HG03196 (cell line): ENCODE results near the gene TAMALIN.

Experiments
- ATAC-seq: cut with Tn5 transposase; IDR thresholded peaks from one replicate; pipeline ENCODE4 v1.9.1; 2021; ENCODE audit not compliant: unreplicated experiment

The TAMALIN gene

DNA sequence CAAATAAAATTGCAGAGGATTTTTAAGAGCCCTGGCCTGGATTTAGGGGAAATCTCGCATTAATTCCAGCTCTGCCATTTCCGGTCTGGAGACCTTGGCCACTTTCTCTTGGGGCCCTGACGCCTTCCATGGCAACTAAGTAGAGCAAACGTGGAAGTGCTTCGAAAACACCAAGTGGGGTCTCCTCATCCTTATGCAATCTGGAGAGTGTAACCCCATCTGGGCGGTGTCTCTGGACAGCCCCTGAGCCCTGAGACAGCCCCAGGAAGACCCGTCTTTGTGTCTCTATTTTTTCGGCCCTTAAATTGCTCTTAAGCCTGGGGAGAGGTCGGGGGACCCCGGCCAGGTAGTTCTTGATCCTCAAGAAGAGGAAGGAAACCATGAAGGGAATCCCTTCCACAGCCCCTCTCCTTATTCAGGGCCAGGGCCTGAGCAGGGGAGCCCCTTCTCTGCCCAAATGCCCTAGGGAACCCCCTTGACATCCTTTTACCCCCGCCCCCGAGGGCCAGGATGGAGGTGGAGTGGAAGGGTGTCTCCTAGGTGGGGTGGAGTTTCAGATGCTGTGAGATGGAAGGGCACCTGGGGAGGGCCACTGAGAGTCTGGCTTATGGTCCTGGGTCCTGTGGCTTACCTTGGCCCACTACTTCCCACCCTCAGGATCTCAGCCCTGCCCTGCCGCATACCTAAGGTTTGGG is 26.8 kb downstream of the TAMALIN start:
- ATAC-seq: no peak

DNA sequence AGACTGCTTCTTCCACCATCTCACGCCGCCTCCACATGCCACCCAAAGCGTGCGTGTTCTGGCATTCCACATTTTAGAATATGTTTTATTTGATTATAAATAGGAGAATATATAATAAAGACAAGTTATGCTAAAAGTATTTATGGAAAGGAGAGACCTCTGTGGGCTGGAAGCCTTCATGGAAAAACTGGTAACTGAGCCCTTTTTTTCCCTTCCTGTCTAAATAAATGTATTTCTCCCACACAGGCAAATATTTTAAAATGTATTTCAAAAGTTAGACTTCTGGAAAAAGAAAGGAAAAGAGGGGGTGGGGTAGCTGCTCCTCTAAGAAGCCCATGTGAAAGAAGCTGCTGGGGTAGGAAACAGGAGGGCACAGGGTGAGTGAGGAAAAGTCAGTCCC is 28.4 kb downstream of the TAMALIN start:
- ATAC-seq: no peak

DNA sequence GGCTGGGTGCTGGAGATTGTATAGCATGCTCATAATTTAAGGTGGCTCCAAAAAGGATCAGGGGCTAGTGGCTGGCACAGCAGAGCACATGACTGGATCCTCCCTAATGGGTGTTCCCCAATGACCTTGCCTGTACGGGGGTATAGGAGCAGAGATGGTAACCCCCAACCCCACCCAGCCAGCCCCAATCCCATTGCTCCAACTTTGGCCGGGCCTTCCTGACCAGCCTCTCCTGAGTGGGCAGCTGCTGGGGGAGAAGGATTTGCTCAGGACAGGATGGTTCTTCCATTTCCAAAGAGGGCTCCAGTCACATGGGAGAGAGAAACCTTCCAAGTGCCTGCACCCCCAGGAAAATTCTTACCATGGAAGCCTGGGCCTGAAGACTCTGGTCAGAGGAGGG is 29.2 kb downstream of the TAMALIN start:
- no peak for ATAC-seq

DNA sequence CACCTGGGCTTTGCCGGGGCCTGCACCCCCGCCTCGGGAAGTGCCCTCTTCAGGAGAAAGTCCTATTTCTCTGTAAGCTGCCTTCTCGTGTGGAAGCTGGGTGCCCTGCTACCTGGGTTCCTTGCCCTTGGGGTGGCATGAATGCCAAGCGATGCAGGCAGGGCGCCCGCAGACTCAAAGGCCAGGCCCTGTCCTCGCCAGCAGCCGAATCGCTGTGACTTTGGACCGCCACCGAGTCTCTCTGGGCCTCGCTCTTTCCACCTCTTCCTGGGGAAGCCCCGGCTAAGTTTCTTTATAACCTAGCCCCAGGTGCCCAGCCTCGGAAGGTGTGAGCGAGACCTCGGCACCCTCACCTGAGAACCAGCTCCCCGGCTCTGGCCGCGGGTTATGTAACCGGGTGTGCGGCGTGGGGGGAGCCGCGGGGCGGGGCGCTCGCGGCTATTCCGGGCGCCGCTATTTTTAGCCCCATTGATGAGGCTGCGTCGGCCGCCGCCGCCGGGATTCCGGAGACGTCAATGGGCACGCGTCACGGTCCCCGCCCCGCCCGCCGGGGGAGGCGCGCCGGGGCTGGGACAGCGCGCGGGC is 29.9 kb downstream of the TAMALIN start:
- ATAC-seq: peak; percentile 39

DNA sequence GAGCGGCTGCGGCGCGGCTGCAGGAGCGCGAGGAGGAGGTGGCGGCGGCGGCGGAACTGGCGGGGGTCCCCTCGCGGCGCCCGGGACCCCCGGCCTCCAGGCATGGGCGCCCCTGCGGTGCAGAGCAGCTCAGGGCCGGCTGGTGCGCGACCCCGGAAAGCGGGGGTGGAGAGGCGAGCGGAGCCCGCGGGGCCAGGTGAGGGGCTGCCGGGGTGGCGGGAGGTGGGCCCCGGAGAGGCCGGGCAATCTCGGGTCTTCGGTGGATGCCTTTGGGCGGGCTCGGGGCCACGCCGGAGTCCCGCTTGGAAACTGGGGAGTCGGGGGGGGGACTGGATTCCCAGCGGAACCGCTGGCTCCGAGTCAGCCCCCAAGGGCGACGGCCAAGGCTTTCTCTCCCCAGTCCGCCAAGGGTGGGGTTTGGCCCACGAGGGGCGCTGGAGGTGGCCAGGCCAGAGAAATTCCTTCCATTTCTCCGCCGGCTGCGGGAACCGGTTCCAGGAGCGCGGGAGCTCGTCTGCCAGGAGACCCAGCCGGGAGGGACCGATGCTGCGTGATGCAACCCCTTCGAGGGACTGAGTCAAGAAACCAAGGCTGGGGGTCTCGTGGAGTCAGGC is 30.6 kb downstream of the TAMALIN start:
- ATAC-seq: no peak

DNA sequence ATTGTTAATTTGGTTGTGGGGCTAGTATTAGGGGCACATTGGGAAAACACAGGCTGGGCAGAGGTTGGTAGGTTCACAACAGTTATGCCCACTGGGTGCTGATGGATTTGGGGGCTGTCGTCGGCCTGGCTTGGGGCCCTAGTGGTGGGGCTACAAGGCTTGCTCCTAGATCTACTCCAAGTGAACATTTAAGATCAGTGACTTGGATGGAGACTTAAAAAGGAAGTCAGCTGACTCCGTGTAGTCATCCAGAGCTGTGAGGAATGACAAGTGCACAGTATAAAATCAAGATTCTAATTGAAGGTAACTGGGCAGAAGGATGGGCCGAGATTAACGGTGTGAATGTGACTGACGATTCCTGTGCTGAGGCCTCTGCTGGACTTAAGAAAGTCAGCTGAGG is 31.7 kb downstream of the TAMALIN start:
- ATAC-seq: no peak

DNA sequence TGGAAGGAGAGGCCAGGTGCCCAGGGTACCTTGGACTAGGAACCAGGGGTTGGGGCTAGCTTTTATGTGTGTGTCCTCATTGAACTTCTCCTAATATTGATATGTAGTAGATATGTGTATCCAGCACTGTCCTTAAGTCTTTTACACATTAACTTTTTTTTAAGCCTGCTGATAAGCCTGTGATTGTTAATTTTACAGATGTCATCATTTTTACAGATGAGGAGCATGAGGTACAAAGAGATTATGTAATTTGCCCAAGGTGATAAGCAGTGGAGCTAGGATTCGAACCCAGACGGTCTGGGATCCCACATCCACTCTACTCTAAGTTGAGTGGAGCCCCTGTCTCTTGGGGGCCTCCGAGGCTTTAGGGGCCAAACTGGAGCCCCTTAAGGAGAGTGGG is 34.3 kb downstream of the TAMALIN start:
- no peak for ATAC-seq

DNA sequence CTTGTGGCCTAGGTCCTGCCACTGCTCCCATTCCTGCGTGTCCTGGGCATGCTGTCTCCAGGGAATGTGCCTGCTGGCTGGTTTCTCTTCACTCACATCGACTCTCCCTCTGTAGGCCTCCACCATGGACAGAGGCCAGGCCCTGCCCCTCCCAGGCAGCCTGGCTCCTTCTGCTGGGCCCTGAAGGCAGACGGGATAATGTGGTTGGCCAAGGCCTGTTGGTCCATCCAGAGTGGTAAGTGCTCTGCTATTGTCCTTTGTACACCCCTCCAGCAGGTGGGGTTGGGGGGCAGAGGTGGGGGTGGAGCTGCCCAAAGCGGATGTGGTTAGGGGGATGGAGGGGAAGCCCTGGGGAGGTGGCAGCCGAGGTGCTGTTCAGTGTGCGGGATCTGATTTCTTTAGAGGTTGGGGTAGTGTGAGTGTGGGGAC is 35.0 kb downstream of the TAMALIN start:
- ATAC-seq: no peak

DNA sequence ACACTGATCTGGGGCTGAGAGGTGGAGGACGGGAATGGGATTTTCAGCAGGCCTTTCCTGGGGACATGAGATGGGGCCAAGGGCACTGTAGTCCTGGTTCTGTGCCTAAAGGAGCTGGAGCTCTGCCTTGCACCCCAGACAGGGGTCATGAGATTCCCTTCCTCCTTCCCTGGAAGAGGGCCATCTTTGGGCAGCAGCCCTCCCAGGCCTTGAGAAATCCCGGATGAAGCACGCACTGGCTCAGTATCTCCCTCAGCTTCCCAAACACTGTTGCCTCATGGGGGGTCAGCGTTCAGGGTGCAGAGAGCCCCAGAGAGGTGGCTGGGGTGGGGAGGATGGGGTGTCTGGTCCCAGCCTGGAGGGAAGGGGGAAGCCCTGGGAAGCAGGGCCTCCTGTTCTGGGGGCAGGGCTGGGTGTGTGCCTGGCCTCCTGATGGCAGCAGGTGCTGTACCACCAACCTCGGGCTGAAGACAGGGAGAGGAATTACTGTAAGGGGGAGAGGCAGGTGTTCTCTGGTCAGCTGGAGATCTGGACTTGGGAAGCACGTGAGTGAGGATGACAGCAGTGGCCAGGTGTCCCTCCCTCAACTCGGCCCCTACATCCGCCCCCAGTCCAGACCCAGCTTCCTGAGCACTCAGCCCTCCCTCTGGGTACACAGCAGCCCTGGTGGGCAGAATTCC is 36.1 kb downstream of the TAMALIN start:
- no peak for ATAC-seq

DNA sequence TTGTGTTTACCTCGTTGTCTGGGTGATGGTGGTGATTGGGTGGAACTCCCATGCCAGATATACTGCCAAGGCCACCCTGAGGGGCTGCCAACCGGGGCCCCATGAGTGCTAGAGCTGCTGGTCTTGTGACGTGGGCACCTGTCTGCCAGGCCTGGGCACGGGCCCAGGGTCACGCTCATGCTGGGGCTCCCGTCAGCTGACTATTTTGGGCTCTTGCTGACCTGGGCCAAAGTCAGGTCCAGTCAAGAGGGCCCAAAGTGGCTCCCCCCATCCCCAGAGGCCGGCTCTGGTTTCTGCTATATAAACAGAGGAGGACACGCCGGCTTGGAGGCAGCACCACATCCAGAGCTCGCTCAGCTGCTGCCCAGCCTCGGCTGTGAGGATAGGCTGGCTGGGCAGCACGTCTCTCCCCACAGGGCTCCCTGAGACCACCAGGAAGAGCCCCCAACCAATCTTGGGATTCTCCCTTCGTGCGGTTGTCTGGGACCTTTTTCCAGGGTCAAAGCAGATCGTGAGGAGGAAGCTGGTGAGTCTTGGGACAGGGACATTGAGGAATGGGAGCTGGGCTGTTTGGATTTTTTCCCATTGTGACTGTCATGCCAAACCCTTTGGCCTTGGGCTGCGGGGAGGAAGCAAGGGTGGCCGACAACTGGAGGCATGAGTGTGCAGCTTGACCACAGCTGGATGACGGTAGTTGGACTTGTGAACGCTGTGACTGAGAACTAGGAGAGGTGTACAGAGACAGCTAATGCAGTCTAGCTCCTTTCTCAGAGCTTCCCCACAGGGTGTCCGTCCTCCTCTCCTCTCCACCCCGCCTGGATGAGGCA is 36.9 kb downstream of the TAMALIN start:
- no peak for ATAC-seq

DNA sequence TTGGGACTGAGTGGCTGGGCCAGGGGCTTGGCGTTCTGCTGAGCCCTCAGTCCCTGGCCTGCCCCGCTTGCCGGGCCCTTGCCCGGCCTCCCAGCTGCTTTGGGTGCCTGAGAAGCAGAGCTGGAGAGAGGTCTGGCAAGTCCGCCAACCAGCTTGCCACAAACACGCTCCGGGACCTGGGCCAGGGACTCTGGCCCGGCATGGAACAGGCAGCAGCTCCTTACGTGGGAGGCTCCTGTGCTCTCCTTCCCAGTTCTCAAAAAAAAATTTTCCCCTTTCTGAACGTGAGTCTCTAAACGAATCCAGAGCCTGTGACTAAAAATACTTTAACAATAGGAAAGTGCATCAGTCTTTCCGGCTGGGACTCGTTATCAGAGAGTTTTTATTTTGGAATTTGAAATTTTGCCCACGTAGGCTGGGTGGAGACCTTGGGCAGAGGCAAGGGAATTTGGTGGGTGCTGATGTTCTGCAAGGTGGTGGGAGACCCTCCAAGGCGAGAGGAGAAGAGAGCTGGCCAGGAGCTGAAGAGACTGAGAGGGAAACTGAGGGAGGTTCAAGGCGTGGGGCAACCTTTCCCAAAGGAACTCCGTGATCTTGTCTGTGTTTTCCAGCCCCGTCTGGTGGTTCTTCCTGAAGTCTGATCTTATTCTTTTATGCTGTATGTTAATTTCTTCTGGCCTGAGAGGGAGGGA is 37.7 kb downstream of the TAMALIN start:
- ATAC-seq: no peak

DNA sequence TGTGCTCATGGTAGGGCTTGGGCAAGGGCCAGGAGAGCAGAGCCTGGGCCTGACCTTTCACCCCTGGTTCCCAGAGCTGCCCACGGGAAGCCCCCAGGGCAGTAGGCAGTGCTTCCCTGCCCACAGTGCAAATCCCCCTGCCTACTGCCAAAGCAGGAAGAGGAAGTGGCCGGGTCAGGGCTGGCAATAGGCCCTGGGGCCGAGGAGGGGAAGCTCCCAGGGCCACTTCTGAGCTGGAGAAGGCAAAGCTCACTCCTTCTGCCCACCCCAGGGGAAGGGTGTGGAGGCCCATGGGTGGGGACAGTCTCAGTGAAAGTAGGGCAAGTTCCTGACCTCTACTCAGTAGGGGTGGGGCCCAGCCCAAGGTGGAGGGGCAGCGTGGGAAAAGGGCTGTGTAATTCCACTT is 39.1 kb downstream of the TAMALIN start:
- ATAC-seq: no peak

DNA sequence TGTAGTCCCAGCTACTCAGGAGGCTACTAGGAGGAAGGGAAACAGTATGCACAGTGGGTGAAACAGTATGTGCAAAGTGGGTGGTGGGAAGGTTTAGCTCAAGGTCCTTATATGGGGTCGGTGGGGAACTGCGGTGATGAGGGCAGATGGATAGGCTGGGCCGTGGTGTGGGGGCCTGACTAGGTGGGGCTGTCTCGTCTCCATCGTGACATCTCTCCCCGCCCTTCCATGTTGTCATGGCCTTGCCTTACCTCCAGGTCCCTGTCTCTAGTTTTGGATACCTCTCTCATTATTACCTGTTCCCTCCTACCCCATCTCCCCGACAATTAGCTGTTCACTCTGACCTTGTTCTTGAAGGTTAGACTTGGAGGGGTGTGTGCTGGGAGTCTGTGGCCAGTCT is 40.1 kb downstream of the TAMALIN start:
- ATAC-seq: no peak

DNA sequence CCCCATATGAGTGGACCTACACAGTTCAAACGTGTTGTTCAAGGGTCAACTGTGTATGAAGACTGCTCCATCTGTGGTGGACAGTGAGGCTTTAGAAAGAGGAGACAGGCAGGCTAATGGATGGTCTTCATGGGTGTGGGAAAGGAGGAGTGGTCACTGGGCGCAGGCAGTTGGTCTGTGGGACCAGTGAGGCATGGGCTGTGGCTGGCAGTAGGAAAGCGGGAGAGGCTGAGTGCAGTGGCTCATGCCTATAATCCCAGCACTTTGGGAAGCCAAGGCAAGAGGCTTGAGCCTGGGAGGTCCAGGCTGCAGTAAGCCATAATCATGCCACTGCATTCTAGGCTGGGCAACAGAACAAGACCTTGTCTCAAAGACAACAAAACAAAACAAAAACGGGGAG is 42.5 kb downstream of the TAMALIN start:
- ATAC-seq: no peak

DNA sequence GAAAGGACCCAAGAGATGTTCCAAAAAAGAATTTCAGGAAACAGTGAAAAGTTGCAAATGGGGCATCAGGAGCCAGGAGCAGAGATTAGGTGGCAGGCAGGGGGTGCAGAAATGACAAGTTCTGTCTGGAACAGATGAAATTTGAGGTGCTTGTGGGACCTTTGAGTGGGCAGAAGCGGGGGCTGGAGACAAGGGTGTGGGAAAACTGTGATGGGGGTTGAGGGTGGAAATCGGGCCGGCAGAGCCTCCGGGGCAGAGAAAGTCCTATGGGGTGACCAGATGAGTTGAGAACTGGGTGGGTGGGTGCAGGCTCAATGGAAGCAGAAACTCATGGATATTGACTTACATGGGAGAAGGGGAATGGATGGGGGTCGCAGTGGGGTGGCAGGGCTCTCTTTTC is 42.9 kb downstream of the TAMALIN start:
- ATAC-seq: no peak

DNA sequence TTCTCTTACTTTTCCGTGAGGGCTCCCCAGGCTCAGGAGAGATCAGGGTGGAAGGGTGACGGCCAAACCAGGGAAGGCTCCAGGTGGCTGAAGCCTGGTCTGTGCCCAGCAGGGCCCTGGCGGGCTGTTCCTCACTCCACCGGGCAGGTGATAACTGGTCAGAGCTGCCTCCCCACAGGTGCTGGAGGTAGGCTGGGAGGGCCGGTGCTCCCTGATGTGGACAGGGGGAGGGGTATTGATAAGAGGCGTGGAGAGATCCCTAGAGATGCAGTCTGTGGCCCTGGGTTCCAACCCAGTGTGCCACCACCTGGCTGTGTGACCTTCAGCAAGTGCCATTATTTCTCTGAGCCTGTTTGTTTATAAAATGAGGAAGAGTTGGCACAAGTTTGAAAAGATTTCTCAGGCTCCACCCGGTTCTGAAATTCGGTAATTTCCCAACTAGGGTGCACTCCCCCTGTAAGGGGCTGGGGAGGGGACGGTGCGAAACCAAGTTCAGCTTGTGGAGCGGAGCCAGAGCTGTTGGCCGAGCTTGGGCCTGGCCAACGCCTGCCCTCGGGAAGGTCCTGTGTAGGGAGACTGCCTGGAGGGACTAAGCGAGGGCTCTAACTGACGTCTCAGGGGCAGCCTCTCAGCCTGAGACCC is 43.5 kb downstream of the TAMALIN start:
- no peak for ATAC-seq

DNA sequence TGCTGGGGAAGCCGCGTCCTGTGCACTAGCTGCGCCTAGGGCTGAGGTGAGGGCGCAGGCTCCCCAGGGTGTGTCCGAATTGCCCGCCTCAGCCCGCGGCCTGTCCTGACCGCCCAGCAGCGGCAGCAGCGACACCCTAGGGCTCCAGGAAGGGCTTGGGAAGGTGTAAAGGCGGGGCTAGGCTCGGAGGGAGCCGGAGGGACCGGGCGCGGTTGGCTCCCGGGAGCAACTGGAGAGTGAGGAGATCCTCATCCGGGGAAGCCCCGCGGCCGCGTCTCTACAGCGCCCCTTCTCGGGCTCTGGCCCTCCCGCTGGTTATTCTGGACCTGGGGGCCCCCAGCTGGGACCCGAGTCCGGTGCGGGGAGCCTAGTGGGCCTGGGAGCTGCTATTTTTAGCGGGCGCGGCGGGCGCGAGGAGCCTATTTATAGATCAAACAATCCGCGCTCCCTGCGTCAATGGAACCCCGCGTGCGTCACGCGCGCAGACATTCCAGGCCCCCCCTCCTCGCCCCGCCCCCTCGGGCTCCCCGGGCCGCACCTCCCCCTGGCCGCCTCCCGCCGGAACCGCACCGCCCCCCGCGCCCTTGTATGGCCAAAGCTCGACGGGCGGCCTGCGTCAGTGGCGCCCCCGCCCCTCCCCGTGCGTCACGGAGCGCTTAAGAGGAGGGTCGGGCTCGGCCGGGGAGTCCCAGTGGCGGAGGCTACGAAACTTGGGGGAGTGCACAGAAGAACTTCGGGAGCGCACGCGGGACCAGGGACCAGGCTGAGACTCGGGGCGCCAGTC is 44.2 kb downstream of the TAMALIN start, which contains the start of gene NR4A1:
Gene NR4A1, plus strand, starts transcription at position 685 of the 784 bp plus-strand sequence. CDS start 2,887 bp downstream, outside the sequence.
- peak; percentile 77 for ATAC-seq

DNA sequence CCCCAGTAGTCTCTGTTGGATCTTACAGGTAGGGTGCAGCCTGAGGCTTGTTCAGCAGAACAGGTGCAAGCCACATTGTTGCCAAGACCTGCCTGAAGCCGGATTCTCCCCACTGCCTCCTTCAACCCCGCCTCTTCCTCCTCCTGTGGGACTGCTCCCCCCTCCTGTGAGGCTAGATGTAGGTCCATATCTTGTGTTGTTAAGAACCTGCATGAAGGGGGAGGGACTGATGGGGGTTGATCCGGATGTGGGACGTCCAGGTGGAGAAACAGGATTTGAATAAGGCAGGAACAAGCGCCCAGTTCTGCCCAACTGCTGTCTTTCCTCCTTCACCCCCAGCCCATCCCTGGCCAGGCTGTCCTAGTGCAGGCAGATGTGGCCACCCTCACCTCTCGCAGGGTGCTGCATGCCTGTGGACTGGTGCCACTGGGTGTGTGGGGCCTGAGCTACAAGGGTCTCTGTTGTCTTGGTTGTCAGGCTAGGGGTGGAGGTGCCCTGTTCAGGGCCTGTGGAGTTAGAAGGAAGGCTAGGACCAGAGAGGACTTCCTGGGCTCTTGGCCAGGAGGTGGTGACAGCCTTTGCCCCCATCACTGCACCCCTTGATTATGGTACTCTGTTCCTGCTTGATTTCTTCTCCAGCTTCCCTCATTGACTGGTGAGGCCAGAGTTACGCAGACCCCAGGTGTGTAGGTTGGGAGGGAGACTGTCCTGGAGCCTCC is 45.9 kb downstream of the TAMALIN start:
- no peak for ATAC-seq
